Activated CD8-positive, alpha-beta memory T cell treated with anti-CD3 and anti-CD28 coated beads, Interleukin-2, amount 50 U/mL, for 24 hours (primary cell): Measurements from ENCODE around the gene YEATS2.
A peak's percentile ranks its signal among the peaks of the same experiment; 100 is the strongest.
"Not testable (repeated sequence)": the region's sequence is repeated elsewhere in the genome, so short reads cannot be mapped to it uniquely, and the experiment has no call there.

ENCODE experiments used
- DNase-seq: peaks from one replicate; pipeline ENCODE4 v3.0.0-alpha.2; 2020; ENCODE audit errors: extremely low read depth

YEATS2 gene

DNA sequence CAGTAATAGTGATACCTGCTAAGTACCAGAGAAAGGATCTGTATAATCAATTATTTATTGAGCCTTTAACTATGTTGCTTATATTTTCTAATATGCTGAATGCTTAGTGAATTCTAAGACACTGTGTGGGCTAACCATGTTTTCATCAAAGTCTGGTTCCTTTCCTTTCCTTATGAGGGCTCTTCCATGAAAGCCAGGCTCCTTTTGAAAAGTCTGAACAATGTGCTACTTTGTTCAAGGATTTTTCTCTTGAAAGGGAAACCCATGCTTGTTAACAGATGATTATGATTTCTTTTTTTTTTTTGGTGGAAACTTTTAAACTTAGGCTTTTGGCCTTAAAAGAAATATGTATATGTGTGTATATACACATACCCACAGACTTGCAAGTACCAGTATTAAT is 17.0 kb downstream of the YEATS2 start:
- no peak for DNase-seq

DNA sequence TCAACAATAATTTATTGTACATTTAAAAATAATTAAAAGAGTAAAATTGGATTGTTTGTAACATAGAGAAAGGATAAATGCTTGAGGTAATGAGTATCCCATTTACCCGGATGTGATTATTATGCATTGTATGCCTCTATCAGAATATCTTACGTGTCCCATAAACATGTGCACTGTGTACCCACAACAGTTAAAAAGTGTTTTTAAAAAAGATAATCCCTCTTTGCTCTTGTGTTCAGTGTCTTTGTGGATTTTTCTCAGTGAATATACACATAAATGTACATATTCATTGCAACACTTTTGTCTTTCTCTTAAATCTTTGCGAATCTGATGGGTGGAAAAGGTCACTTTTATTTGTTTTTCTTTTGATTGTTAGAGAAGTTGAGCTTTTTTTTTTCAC is 20.4 kb downstream of the YEATS2 start:
- DNase-seq, result no peak

GRCh38 chr3:183725387-183725786 is 27.8 kb downstream of the YEATS2 start:
- DNase-seq, result no peak

GRCh38 chr3:183728204-183728603 is 30.6 kb downstream of the YEATS2 start:
- DNase-seq, result no peak

- DNase-seq, result no peak
Measured at GRCh38 chr3:183730361-183730760, 32.8 kb downstream of the YEATS2 start.

- DNase-seq, result no peak
Measured at GRCh38 chr3:183731611-183732010, 34.0 kb downstream of the YEATS2 start.

GRCh38 chr3:183733553-183733952 is 36.0 kb downstream of the YEATS2 start:
- DNase-seq, result no peak

GRCh38 chr3:183734750-183735494 is 37.3 kb downstream of the YEATS2 start:
- DNase-seq, result no peak

DNA sequence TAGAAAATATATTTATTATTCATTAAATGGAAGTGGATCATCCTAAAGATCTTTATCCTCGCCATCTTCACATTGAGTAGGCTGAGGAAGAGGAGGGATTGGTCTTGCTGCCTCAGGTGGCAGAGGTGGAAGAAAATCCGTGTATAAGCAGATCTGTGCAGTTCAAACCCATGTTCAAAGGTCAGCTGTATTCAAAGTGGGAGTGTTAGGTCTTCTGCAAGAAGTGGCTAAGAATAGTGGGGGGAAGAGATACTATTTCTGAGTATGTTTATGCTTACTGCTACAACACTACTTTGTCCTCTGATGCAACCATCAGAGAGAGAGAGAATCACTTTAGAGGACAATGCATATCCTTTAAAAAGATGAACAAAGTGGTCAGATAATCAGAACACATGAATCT is 39.5 kb downstream of the YEATS2 start:
- no peak for DNase-seq

DNA sequence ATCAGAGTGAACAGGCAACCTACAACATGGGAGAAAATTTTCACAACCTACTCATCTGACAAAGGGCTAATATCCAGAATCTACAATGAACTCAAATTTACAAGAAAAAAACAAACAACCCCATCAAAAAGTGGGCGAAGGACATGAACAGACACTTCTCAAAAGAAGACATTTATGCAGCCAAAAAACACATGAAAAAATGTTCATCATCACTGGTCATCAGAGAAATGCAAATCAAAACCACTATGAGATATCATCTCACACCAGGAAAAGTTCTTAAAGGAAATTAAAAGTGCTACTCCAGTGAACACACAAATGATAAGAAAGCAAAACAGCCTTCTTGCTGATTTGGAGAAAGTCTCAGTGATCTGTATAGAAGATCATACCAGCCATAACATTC is 42.6 kb downstream of the YEATS2 start:
- not testable (repeated sequence) for DNase-seq

- DNase-seq, result no peak
Measured at GRCh38 chr3:183743231-183743630, 45.6 kb downstream of the YEATS2 start.

DNA sequence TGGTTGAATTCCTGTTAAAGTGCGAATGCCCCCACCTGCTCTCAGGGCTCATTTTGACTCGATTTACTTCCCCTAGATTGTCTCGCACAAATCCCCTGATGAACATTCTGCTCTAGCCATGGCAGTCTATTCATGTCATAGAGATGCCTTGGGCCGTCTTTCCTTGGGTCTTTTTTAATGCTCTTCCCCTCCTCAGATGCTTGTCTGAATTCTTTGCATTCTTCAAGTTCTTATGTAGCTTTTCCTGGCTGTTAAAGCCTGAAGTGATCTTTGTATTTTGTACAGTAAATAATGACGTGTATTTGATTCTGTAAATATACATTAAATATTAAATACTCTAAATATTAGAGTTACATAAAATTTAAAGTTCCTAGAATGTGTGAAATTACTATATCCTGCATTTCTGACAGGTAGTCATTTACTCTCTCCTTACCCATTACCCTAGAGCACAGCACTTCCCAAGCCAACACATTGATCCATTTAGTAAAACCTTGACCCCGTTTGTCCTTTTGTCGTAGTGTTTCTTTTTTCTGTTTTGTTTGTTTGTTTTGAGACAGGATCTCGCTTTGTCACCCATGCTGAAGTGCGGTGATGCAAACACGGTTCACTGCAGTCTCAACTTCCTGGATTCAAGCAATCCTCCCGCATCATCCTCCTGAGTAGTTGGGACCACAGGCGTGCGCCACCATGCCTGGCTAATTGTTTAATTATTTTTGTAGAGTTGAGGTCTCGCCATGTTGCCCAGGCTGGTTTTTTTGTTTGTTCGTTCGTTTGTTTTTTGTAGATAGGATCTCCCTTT is 47.9 kb downstream of the YEATS2 start:
- DNase-seq, result no peak

DNA sequence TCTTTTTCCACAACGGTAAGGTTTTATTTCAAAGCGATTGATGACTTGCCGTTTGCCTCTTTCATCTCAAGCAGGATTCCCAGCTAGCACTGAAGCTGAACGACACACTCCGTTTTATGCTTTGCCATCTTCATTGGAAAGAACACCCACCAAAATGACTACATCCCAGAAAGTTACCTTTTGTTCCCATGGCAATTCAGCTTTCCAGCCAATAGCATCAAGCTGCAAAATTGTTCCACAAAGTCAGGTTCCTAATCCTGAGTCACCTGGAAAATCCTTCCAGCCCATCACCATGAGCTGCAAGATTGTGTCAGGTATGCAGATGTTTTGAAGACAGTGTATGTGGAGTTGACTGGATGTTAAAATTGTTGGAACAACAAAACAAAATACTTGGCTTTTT is 56.5 kb downstream of the YEATS2 start:
- no peak for DNase-seq

DNA sequence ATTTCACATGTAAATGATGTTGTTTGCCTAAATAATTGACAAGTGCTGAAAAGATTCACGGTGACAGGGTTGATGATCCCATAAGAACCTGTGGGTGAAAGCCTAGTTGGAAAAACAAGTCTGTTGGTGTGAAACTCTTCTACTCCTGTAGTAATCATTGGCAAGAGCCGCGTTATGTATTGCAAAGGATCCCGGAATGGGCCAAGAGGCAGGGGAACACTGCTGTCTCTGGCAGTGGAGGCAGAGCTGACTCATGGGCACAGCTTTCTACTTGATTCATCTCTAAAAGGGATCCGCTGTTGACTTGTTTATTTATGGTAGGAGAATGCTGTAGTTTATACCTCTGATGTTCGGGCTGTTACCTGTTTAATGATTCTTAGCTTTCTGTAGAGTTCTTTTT is 64.7 kb downstream of the YEATS2 start:
- no peak for DNase-seq

DNA sequence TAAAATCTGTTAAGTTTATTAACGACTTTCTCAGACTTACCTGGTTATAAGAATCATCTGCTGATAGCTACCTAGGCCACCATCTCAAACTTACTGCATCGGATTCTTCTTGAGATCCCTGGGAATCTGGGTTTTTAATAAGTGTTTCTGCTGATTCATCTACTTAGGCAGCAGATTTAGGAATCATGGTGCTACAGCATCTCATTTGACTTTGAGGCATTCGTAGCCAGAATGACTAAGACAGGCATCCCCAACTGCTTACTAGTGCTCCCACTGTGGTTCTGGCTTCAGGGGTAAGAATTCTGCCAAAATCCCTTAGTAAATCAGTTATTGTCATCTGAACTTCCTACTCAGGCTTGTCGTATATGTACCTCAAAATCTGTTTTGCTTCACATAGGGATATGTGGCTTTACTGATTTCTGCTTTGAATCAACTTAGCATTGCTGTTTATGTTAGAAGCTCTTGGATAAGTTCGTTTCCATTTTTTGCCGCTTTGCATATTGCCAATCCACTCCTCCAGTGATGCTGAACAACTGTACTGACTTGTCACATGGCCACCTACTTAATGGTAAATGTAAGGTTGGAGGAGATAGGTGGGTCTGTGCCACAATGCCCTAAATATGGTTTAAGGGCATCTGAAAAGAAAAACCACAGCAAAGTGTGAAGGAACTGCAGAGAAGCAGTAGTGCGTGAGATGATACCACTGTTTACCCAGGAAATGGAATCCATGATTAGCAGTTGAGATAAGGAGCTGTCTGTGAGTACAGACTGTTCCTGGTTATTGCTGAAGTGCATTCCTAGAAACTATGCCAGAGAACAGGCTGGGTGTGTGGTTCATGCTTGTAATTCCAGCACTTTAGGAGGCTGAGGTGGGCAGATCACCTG is 67.5 kb downstream of the YEATS2 start:
- no peak for DNase-seq

DNA sequence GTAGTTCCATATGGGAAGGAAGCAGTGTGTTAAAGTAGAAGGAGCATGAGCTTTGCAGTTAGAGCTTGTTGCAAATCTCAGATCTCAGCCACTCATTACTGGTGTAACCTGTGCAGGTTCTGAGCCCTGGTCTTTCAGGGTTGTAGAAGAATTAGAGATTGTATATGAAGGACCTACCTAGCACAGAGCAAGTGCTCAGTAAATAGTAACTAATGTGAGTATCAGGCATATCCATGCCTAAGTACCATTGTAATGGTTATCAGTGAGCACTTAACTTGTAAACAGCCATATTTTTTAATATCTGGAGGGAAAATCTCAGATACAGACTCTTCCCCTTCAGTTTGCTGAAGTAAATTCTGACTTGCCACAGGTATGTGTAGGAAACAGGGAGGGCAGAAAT is 68.5 kb downstream of the YEATS2 start:
- no peak for DNase-seq

GRCh38 chr3:183766745-183767606 is 69.4 kb downstream of the YEATS2 start:
- peak; percentile 24 for DNase-seq

GRCh38 chr3:183768114-183768513 is 70.5 kb downstream of the YEATS2 start:
- no peak for DNase-seq

DNA sequence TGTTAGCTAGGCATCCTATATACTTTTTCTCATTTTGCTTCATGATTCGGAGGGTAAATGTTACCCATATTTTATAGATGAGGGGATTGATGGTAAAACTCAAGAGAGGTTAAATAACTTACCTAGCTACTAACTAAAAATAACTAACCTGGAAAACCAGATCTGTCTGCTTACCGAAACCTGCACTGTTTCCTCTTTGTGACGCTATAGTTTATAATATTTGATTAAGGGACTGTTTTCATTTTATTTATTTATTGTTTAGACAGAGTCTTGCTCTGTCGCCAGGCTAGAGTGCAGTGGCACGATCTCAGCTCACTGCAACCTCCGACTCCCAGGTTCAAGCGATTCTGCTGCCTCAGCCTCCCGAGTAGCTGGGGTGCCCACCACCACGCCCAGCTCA is 71.9 kb downstream of the YEATS2 start:
- DNase-seq, result no peak

DNA sequence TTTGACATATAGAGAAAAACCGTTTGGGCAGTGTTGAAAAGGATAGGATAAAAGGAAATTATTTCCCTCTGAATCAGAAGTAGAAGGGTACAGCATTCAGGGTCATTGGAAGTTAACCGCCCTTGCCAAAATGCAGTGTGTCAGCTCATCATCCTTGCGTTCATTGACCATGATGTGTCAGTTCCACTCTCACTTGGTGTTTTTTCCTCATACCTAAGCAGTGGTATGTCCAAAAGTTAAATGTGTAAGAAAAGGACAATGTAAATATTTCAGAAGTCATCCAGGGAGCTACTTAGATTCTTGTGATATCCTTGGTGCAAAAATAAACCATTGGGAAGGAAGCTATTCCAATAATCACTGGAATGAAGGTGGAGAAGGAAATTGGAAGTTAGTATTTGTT is 77.0 kb downstream of the YEATS2 start:
- no peak for DNase-seq

GRCh38 chr3:183775781-183776180 is 78.2 kb downstream of the YEATS2 start:
- DNase-seq, result no peak
